ENCODE results near the gene CCDC85B.

- TF ChIP-seq CTCF (IDR thresholded peaks at IDR 0.05) (no peak), POLR2A (IDR thresholded peaks at IDR 0.05) (no peak), POLR2AphosphoS5 (IDR thresholded peaks at IDR 0.05) (no peak), EP300 (IDR thresholded peaks at IDR 0.05) (no peak)
Measured at GRCh38 chr11:65870706-65871681, 19.5 kb upstream of the CCDC85B start.
